ENCODE data around the gene PLA1A.

DNA sequence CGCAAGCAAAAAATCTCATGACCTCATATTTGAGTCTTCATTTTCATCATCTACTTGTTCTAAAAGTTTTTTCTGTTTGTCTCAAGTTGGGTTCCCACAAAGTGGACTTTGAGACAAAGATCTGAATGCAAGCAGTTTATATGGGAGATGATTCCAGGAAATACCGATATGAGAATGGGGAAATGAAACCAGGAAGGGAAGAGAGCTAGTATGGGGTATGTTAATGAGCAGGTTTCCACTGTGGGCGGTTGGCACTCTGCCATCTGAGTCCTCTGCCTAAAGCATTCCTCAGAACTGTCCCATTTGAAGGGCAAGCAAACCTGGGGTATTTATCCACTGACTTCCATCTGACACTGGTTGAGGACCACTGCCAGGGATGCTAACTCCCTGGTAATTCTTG is 9.6 kb upstream of the PLA1A start:
- TF ChIP-seq POLR2A (IDR thresholded peaks at IDR 0.05; ENCODE audit: extremely low read depth, insufficient read length) (no peak), MYC (IDR thresholded peaks at IDR 0.05; ENCODE audit: low read depth, low read length) (no peak)
- TF ChIP-seq, protein P1, sequence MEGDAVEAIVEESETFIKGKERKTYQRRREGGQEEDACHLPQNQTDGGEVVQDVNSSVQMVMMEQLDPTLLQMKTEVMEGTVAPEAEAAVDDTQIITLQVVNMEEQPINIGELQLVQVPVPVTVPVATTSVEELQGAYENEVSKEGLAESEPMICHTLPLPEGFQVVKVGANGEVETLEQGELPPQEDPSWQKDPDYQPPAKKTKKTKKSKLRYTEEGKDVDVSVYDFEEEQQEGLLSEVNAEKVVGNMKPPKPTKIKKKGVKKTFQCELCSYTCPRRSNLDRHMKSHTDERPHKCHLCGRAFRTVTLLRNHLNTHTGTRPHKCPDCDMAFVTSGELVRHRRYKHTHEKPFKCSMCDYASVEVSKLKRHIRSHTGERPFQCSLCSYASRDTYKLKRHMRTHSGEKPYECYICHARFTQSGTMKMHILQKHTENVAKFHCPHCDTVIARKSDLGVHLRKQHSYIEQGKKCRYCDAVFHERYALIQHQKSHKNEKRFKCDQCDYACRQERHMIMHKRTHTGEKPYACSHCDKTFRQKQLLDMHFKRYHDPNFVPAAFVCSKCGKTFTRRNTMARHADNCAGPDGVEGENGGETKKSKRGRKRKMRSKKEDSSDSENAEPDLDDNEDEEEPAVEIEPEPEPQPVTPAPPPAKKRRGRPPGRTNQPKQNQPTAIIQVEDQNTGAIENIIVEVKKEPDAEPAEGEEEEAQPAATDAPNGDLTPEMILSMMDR (IDR thresholded peaks at IDR 0.05; ENCODE audit: low read depth, low read length): no peak
- TF ChIP-seq, protein P2, sequence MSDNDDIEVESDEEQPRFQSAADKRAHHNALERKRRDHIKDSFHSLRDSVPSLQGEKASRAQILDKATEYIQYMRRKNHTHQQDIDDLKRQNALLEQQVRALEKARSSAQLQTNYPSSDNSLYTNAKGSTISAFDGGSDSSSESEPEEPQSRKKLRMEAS (IDR thresholded peaks at IDR 0.05; ENCODE audit: low read depth, low read length): no peak
